Measurements from ENCODE around the gene ZNF451. TPM values are rescaled to one million over a fixed set of nuclear protein-coding genes. Genes with fewer than 3 reads are reported as not detected.

Gene ZNF451
- total and polyA plus RNA-seq, 2 donors (not counting 1 experiment from before 2014, with no cell fraction given): 25.9 to 86.3 TPM

DNA sequence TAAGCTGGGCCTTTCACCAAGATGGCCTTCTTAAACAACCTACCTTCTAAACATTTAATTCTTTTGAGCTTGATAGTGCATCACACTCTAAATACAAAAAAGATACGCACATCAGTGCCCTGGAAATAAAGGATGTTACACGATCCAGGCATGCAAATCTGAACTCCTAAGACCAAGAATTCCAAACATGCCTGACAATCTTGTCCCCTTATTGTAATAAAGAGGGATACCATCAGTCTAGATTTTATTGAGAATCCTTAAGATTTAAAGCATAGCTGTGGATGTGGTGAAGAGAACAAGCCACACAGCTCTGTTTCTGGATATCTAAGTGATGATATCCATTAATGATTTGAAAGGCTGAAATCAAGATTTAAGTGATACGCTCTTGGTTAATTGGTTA is 13.0 kb downstream of the ZNF451 start:
- H3K9me3 ChIP-seq (ENCODE audit: control extremely low read depth in 1 of 3, control insufficient read depth in 2 of 3, insufficient read depth in 1 of 3, low read length in 2 of 3): no peaks in the 10 kb centered on the region
- Mint-ChIP-seq H3K27ac (no peak overlapping the region), H3K9me3 (ENCODE audit: insufficient read depth) (no peaks in the 10 kb centered on the region), H3K4me3 (no peak overlapping the region), H3K4me1 (peaks cover 29% of the 10 kb centered on the region), H3K27me3 (no peaks in the 10 kb centered on the region)
- CTCF ChIA-PET: interaction anchor here (0.6 kb wide), 1 partner anchor 97 kb away, joined by 5 read pairs; no protein-coding TSS in a partner anchor
- no peak overlapping the region for H2AFZ ChIP-seq (ENCODE audit: insufficient read depth, low read depth, low read length, poor library complexity, severe bottlenecking)
- TF ChIP-seq EZH2 (IDR thresholded peaks at IDR 0.05; ENCODE audit: borderline replicate concordance, insufficient read depth, low read depth, low read length, poor library complexity, severe bottlenecking): no peak
- TF ChIP-seq, protein P1, sequence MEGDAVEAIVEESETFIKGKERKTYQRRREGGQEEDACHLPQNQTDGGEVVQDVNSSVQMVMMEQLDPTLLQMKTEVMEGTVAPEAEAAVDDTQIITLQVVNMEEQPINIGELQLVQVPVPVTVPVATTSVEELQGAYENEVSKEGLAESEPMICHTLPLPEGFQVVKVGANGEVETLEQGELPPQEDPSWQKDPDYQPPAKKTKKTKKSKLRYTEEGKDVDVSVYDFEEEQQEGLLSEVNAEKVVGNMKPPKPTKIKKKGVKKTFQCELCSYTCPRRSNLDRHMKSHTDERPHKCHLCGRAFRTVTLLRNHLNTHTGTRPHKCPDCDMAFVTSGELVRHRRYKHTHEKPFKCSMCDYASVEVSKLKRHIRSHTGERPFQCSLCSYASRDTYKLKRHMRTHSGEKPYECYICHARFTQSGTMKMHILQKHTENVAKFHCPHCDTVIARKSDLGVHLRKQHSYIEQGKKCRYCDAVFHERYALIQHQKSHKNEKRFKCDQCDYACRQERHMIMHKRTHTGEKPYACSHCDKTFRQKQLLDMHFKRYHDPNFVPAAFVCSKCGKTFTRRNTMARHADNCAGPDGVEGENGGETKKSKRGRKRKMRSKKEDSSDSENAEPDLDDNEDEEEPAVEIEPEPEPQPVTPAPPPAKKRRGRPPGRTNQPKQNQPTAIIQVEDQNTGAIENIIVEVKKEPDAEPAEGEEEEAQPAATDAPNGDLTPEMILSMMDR (IDR thresholded peaks at IDR 0.05): no peak
- no peak overlapping the region for H3K4me3 ChIP-seq (ENCODE audit: control extremely low read depth in 1 of 5, extremely low read depth in 1 of 5, insufficient read depth in 1 of 5, low read depth in 2 of 5, low read length in 4 of 5)
- H4K20me1 ChIP-seq (ENCODE audit: control insufficient read depth, insufficient read depth, low read length, poor library complexity, severe bottlenecking): peaks cover 44% of the 10 kb centered on the region
- H3K4me2 ChIP-seq (replicated peaks; ENCODE audit: low read depth, low read length, poor library complexity, severe bottlenecking): no peak overlapping the region
- ATAC-seq (ENCODE audit: low read depth) (no peak), DNase-seq (no peak)
- POLR2A ChIA-PET: no interaction called here
- H3K36me3 ChIP-seq (replicated peaks in 1 of 2; ENCODE audit: control extremely low read depth in 1 of 2, control insufficient read depth in 1 of 2, extremely low read depth in 1 of 2, insufficient read depth in 2 of 2, low read length in 1 of 2): peaks cover 20 to 58% of the 10 kb centered on the region in 2 experiments
- H3K4me1 ChIP-seq (ENCODE audit: control insufficient read depth in 2 of 2, insufficient read depth in 2 of 2, low read length in 2 of 2): peaks cover 4 to 5% of the 10 kb centered on the region in 2 donors
- no peak overlapping the region for H3K9ac ChIP-seq (ENCODE audit: low read length)
- intact Hi-C loops (cut with micrococcal nuclease): no loop called here
- 100% methylated on average over 1 of the region's 3 CpGs for WGBS (ENCODE audit: insufficient coverage)
- H3K79me2 ChIP-seq (ENCODE audit: control insufficient read depth, insufficient read depth, low read length): peaks cover 48% of the 10 kb centered on the region
- no peak overlapping the region for H3K27ac ChIP-seq (ENCODE audit: low read length in 2 of 2)
- H3K27me3 ChIP-seq (replicated peaks in 1 of 4; ENCODE audit: control extremely low read depth in 1 of 4, control insufficient read depth in 3 of 4, insufficient read depth in 4 of 4, low read length in 3 of 4): no peaks in the 10 kb centered on the region

DNA sequence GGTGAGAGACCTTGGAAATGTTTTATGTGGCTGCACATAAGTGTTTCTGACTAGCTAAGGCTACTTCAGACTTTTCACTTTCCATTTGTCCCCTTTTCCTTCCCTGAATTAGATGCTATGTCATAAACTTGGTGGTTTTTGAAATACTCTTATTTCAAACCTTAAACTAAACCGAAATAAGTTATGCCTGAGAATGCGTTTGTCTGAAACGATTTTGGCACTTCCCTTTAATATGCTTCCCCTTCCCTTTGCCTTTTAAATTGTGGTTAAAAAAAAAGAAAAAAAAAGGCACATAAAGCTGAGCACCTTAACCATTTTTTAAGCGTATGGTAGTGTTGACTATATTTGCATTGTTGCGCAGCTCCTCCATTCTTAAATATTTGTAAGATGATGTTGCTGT is 14.3 kb downstream of the ZNF451 start:
- H3K9me3 ChIP-seq (ENCODE audit: control extremely low read depth in 1 of 3, control insufficient read depth in 2 of 3, insufficient read depth in 1 of 3, low read length in 2 of 3): no peaks in the 10 kb centered on the region
- Mint-ChIP-seq H3K9me3 (ENCODE audit: insufficient read depth) (no peaks in the 10 kb centered on the region), H3K27me3 (no peaks in the 10 kb centered on the region), H3K27ac (no peak overlapping the region), H3K4me1 (peaks cover 33% of the 10 kb centered on the region), H3K4me3 (no peak overlapping the region)
- H3K36me3 ChIP-seq (replicated peaks in 1 of 2; ENCODE audit: control extremely low read depth in 1 of 2, control insufficient read depth in 1 of 2, extremely low read depth in 1 of 2, insufficient read depth in 2 of 2, low read length in 1 of 2): peaks cover 14 to 45% of the 10 kb centered on the region in 2 experiments
- peak overlapping the region in 1 of 2 donors; percentile 4 for H3K27ac ChIP-seq (ENCODE audit: low read length in 2 of 2)
- H3K4me3 ChIP-seq (ENCODE audit: control extremely low read depth in 1 of 5, extremely low read depth in 1 of 5, insufficient read depth in 1 of 5, low read depth in 2 of 5, low read length in 4 of 5): no peak overlapping the region
- no peak overlapping the region for H3K4me2 ChIP-seq (replicated peaks; ENCODE audit: low read depth, low read length, poor library complexity, severe bottlenecking)
- peaks cover 14 to 19% of the 10 kb centered on the region in 2 donors for H3K4me1 ChIP-seq (ENCODE audit: control insufficient read depth in 2 of 2, insufficient read depth in 2 of 2, low read length in 2 of 2)
- CTCF ChIA-PET: no interaction called here
- H3K27me3 ChIP-seq (replicated peaks in 1 of 4; ENCODE audit: control extremely low read depth in 1 of 4, control insufficient read depth in 3 of 4, insufficient read depth in 4 of 4, low read length in 3 of 4): no peaks in the 10 kb centered on the region
- TF ChIP-seq, protein P1 (IDR thresholded peaks at IDR 0.05): no peak
- no peak for TF ChIP-seq EZH2 (IDR thresholded peaks at IDR 0.05; ENCODE audit: borderline replicate concordance, insufficient read depth, low read depth, low read length, poor library complexity, severe bottlenecking)
- H4K20me1 ChIP-seq (ENCODE audit: control insufficient read depth, insufficient read depth, low read length, poor library complexity, severe bottlenecking): peaks cover 35% of the 10 kb centered on the region
- intact Hi-C loops (cut with micrococcal nuclease): no loop called here
- H3K9ac ChIP-seq (ENCODE audit: low read length): no peak overlapping the region
- no CpG with 5 or more reads among the region's 5 CpGs for WGBS (ENCODE audit: insufficient coverage)
- H2AFZ ChIP-seq (ENCODE audit: insufficient read depth, low read depth, low read length, poor library complexity, severe bottlenecking): no peak overlapping the region
- H3K79me2 ChIP-seq (ENCODE audit: control insufficient read depth, insufficient read depth, low read length): peaks cover 39% of the 10 kb centered on the region
- no peak for ATAC-seq (ENCODE audit: low read depth)
- DNase-seq: no peak
- POLR2A ChIA-PET: no interaction called here

Data from B cell (primary cell).